NCI-H2107 treated with DMSO at 0.1 percent for 48 hours (cell line): ENCODE results near the gene GPR68.
"Not testable (repeated sequence)": the region's sequence is repeated elsewhere in the genome, so short reads cannot be mapped to it uniquely, and the experiment has no call there.

Experiments
- DNase-seq: peaks from one replicate; lab custom pipeline; 2025; ENCODE audit not compliant: unreplicated experiment; lab: John Stamatoyannopoulos, UW

GPR68 gene

GRCh38 chr14:91200802-91201201, 43.7 kb downstream of the GPR68 start:
- not testable (repeated sequence) for DNase-seq

GRCh38 chr14:91197631-91198030, 46.9 kb downstream of the GPR68 start:
- no peak for DNase-seq

DNA sequence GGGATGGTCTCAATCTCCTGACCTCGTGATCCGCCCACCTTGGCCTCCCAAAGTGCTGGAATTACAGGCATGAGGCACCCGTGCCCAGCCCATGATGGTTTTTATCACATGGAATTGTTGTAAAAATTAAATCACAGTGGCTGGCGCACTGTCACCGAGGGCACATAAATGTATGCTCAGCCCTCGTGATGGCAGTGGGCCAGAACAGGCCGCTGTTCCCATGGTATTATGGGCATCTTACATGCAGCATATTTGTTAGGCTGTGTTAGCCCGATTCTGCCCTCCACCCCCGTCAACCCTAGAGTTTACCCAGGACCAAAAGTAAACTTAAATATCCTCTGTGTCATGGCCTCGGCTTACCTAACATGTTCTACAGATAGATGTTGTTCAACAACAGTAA, 48.6 kb downstream of the GPR68 start:
- no peak for DNase-seq

- no peak for DNase-seq
These were observed 51.4 kb downstream of the GPR68 start for GRCh38 chr14:91193069-91193468.

DNA sequence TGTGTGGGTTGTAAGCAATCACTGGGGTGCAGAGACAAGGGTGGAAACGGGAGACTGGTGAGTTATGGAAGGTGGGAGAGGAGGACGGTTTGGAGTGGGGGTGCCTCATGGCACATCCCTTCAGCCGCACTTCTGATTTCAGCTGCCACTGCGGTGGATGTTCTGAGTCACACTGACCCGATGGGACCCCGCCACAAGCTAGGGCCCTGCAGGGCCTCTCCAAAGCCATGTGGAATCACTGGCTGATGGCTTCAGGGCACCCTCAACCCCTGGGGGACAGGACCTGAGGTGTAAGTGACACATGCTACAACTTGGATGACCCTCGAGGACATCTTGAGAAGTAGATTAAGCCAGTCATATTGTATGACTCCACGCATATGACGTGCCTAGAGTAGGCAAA, 53.7 kb downstream of the GPR68 start:
- DNase-seq, result no peak

- DNase-seq, result no peak
These were observed 57.2 kb downstream of the GPR68 start for GRCh38 chr14:91187271-91187670.

DNA sequence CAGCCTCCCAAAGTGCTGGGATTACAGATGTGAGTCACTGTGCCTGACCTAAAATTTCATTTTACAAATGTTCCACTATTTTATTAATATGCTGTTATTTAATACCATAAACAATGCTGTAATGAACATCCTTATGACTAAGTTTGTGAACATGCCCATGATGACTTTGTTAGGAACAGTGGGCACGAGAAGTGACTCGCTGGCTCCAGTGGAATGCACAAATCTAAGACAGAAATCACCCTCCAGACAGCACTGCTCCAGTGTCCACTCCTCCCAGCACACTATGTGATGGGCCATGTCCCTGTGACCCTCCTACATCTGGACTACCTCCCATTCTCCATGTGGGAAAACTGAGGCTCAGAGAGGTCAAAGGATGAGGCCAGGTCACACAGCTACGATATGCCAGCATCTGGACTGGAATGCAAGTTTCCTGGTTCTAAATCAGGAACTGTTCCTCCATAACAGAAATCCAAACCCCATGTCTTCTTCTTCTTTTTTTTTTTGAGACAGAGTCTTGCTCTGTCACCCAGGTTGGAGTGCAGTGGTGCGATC, 57.9 kb downstream of the GPR68 start:
- no peak for DNase-seq

GRCh38 chr14:91185721-91186120, 58.8 kb downstream of the GPR68 start:
- no peak for DNase-seq

DNA sequence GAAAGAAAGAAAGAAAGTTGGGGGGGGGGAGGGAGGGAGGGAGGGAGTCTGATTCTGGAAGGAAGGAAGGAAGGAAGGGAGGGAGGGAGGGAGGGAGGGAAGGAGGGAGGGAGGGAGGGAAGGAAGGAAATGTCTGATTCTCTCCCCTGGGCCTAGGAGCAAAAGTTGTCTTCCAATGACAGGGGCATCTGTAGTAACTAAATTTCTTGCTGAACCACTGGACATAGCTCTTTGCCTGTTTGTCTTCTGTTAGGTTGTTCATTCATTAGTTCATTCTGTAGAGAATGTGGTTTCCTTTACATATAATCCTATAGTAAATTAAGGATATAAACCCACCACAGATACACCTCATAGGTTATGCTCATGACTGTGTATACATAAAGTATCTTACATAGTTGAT, 59.9 kb downstream of the GPR68 start:
- no peak for DNase-seq

DNA sequence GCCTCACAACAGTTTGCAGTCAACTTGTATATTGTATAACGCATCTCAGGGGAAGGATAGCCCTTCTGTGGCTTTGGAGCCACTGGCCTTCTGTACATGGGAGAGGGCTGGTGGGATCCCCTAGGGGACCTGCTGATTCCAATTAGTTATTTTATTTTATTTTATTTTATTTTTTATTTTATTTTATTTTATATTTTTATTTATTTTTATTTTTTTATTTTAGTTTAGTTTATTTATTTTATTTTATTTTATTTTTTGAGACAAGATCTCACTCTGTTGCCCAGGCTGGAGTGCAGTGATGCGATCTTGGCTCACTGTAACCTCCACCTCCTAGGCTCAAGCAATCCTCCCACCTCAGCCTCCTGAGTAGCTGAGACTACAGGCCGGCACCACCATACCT, 61.8 kb downstream of the GPR68 start:
- DNase-seq, result not testable (repeated sequence)
